Measurements from ENCODE around the gene LRRC53.
A peak's percentile ranks its signal among the peaks of the same experiment; 100 is the strongest.

Gene LRRC53

DNA sequence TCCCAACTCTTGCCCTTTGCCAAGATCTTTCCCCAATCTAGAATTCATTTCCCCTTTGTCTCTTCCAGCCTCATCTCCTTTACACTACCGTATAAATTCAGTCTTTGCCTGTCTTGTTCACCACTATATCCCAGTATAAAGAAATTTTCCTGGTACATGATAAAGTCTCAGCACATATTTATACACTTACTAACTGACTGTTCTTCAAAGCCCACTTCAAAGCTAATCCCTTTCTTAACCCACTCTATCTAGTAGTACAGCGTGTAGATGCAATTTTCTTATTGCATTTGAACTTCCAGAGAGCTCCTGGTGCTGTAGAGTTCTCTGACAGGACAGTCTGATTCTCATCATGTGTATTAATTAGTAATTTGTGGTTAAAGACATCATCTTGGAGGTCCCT lies 78.1 kb downstream of the LRRC53 start:
- no peak for DNase-seq

DNA sequence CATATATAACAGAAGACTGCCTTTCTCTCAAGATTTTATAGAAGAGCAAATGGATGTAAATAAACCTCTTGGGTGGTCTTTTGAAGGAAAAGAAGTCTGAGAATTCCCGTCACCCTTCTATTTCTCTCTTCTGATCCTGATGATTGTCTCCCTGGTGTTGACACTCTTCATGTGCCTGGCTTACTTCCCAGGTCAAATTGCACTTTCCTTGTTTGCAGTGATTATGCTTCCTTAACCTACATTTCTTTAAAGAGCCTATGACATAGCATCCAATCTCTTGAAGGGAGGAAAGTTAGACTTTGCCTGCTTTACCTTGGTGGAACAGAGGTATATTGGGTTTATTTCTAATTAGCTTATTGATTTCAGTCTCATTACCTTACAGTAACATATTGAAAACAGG lies 80.1 kb downstream of the LRRC53 start:
- no peak for DNase-seq

DNA sequence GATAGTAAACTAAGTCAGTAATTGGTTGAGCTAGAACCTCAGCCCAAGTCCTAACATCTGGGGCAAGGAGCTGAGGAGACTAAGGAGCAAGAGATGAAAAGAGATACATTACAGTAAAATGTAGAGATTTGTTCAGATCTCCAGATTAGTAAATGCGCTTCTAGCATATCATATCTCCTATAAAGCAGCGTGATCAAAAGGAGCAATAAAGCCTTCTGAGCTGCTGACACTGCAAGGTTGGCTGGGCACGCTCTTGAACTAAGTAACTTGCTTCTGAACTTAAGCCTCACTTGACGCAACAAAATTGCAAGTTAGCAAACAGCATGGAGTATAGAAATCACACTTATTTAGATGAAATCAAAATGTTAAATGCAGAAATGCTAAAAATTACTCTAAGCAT lies 80.9 kb downstream of the LRRC53 start:
- DNase-seq: no peak

DNA sequence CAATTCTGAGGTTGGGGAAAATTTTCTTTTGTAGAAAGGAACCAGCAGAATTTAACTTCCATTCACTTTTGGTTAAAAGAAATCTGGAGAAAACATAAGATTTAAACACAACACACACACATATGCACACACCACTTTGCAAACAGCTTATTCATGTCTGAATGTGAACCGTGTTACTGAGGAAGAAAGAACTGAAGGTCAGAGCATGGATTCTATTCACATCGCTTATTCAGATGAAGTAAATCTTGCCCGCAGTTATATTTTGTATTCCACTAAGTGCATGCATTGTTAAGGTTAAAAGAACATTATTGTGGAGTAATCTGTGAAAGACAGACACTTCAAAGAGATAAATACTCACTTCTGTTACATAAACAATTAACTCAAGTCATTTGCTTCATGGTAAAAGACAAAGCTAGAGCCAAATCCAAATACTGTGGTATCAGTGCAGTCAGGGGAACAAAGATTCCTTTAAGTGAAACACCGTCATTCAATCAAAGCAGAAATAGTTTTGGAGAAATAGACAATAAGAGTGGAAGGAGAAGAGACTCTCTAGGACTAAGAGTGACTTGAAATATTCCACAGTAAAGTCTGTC lies 82.0 kb downstream of the LRRC53 start:
- no peak for DNase-seq

DNA sequence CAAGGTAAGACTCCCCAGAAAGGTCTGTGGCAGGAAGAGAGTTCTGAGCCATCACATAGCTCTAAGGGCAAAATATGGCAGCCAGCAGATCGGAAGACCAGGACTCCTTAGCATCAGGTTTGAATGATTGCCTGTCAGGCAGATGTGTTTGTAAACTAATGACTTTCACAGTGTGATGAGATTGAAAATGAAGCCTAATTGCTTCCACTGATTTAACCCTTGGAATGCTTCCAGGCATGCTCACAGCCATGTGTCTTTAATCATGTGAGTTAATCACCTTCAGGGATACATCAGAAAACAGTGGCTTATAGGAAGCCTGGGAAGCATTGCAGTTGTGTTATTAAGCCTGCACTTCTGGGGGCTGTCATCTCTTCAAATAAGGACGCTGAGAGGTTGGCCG lies 82.8 kb downstream of the LRRC53 start:
- peak; percentile 16 for DNase-seq

DNA sequence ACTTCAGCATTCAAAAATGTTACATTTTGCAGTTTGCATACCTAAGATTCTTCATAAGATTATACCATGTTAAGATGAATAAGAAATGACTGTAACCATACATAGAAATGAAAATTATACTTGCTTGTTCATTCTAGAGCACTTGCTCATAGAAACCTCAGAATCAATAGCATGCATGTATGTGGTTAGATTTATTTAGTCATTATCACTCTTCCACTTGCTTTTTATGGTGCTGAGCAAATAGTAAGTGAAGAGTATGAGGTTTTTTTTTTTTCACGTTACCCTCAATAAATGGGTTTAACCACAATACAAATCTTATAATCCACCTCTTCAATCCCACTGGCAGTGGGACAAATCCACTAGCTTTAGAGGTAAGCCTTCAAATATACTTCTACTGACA lies 84.7 kb downstream of the LRRC53 start:
- peak; percentile 80 for DNase-seq

DNA sequence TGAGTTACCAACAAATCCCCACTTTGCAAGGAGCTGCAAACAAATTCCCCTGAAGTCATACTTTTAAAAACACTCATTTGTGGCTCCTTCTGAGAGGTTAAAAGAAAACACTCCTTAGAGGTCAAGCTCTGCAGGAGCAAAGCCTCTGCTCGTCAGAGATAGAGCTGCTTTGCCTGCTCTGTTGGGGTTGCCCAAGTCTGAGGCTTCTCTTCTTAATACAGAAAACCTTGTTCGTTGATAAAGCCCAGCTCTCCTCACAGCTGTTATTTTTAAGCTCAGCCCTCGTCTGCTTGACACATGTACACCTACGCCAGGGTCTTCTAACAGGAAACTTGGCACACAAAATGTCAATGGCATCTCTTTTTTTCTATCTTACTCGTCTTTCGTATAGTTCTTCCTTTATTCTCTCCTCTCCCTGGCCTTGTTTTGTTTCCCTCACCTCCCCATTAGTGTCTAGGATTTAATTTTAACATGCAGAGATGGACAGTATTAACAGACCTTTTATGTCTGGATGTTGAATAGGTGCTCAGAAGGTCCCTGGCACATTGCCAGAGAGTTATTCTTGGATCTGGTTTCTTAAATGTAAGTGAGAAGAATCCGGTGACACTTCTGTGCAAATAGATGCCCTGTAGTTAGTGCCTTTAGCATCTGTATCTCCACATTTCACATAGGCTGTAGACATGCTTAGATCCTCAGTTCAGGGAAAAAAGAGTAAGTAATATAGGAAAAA lies 86.0 kb downstream of the LRRC53 start:
- no peak for DNase-seq

DNA sequence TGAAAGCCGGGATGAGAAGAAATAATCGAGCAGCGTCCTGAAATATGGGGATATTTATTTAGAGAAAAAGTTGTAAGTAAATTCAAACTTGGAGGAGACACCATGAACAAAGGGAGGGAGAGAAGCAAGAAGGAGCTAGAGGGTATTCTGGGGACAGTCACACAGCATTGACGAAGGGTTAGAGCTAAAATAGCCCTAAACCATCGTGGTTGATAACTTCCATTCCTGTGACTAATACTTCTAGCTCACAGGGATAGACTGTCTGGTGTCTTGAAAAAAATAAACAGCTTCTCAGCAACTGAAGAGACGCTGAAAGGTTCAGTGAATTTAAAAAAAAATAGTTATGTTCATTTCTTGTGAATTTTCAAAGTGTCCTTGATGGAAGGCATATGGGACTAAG lies 86.7 kb downstream of the LRRC53 start:
- peak; percentile 25 for DNase-seq

DNA sequence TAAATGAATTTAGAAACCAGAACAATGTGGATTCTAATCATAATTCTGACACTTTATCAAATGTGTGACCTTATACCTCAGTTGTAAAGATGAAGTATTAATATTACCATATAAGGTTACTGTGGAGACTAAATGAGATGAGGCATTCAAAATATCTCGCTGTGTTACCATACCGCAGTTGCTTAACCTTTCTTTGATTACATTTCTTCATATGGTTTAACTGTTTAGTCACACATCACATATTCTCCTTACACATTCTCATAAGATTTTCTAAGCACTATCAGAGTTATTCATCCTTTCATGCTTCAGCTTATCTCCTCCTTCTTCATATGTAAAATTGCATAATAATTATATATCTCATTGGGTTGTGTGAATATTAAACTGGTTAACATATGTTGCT lies 88.9 kb downstream of the LRRC53 start:
- peak; percentile 48 for DNase-seq

DNA sequence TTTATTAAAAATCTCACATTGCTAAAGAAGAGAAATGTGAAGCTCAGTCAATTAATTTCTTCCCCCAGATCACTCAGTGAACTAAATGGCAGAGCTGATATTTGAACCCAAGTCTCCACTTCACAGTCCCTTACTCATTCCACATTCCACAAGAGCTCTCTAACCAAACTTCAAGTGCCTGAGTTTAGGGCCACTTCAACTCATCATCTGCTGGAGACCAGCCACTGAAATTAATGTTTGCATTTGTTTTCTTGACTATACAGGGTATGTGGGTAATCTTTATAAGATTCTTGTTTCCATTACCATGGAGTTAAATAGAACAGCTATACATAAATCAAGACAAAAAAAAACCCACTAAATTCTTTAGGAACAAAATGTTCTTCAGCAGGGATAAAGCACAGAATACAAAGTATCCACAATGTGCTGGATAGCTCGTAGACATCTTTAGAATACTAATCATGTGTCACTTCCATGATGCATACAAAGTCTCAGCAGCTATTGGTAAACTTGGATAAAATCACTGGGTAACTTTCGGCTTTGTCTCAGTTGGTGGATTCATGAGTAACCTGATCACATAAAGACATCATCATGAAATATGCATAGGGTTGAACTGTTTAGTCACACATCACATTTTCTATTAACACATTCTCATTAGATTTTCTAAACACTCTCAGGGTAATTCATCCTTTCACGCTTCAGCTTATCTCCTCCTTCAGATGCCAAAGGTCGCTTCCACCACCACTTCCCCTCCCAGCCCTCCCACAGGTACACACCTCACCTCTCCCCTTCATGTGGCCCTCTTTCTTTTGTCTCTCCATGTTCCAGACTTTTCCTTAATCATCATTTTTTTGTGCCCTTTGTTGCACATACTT lies 89.8 kb downstream of the LRRC53 start:
- DNase-seq: peak; percentile 56

DNA sequence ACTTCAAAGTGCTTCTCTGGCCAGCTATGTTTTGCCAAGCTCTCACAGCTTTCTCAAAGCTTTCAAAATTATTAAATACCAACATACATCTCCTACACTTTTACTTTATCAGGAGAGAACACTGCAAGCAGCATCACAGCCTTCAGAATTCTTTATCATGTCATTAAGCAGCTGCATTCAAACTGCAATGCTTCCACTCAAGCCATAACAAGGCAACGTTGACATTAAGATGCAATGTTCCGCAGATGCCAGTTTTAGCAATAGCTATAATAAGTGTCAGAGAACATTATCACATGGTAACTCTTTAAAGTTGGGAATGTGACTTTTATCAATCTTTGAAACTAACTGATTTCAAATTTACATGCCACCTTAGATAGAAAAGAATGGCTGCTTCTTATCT lies 91.9 kb downstream of the LRRC53 start:
- DNase-seq: no peak

Measured in fibroblast of skin of abdomen (primary cell).